DMS 273 treated with DMSO at 0.1 percent for 48 hours (cell line): ENCODE measurements around the gene ARL16.

Experiments used
- DNase-seq: peaks from one replicate; lab custom pipeline; 2025; lab: John Stamatoyannopoulos, UW

ARL16 gene

GRCh38 chr17:81644496-81644895 is 39.1 kb downstream of the ARL16 start:
- DNase-seq, result no peak

GRCh38 chr17:81641825-81642489 is 41.6 kb downstream of the ARL16 start:
- DNase-seq, result no peak

- DNase-seq, result no peak
These were observed 43.6 kb downstream of the ARL16 start for GRCh38 chr17:81640011-81640410.

GRCh38 chr17:81638683-81639082 is 44.9 kb downstream of the ARL16 start:
- no peak for DNase-seq

GRCh38 chr17:81636505-81637288 is 46.9 kb downstream of the ARL16 start, which contains the start of the genes NPLOC4 and TSPAN10:
NPLOC4 (minus strand) TSS chr17:81637112; CDS start chr17:81636930, 182 bp downstream.
TSPAN10 (plus strand) TSS chr17:81637196; CDS start chr17:81642413, 5,217 bp downstream.
- DNase-seq, result peak; percentile 55

- DNase-seq, result no peak
These were observed 47.6 kb downstream of the ARL16 start for GRCh38 chr17:81635973-81636504.

- no peak for DNase-seq
These were observed 48.2 kb downstream of the ARL16 start for GRCh38 chr17:81635431-81635830.

- no peak for DNase-seq
These were observed 52.1 kb downstream of the ARL16 start for GRCh38 chr17:81631482-81631881.
